Measurements from ENCODE around the gene MPPED2.

Gene MPPED2

GRCh38 chr11:30446520-30446919 is 139.6 kb downstream of the MPPED2 start:
- TF ChIP-seq, protein P1, sequence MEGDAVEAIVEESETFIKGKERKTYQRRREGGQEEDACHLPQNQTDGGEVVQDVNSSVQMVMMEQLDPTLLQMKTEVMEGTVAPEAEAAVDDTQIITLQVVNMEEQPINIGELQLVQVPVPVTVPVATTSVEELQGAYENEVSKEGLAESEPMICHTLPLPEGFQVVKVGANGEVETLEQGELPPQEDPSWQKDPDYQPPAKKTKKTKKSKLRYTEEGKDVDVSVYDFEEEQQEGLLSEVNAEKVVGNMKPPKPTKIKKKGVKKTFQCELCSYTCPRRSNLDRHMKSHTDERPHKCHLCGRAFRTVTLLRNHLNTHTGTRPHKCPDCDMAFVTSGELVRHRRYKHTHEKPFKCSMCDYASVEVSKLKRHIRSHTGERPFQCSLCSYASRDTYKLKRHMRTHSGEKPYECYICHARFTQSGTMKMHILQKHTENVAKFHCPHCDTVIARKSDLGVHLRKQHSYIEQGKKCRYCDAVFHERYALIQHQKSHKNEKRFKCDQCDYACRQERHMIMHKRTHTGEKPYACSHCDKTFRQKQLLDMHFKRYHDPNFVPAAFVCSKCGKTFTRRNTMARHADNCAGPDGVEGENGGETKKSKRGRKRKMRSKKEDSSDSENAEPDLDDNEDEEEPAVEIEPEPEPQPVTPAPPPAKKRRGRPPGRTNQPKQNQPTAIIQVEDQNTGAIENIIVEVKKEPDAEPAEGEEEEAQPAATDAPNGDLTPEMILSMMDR (IDR thresholded peaks at IDR 0.05; ENCODE audit: borderline replicate concordance, extremely low read depth, low read length, poor library complexity, severe bottlenecking) = no peak
- TF ChIP-seq EZH2 (IDR thresholded peaks at IDR 0.05; ENCODE audit: borderline replicate concordance, low read depth, low read length, severe bottlenecking) = no peak
- Histone ChIP-seq H3K4me1 (ENCODE audit: insufficient read depth, low read length) (no peaks in the 10 kb centered on the region), H3K27me3 (ENCODE audit: insufficient read depth, low read length, poor library complexity) (peaks cover 3% of the 10 kb centered on the region), H4K20me1 (ENCODE audit: insufficient read depth, low read length) (no peaks in the 10 kb centered on the region), H3K27ac (ENCODE audit: low read length) (no peak overlapping the region), H3K9ac (ENCODE audit: low read depth, low read length) (no peak overlapping the region), H3K9me3 (ENCODE audit: insufficient read depth, low read length, severe bottlenecking) (no peaks in the 10 kb centered on the region), H2AFZ (ENCODE audit: low read depth, low read length) (no peak overlapping the region), H3K4me3 (ENCODE audit: low read depth in 1 of 2, low read length in 2 of 2) (no peak overlapping the region), H3K36me3 (ENCODE audit: insufficient read depth, low read length) (no peaks in the 10 kb centered on the region), H3K4me2 (ENCODE audit: insufficient read depth, low read length) (no peak overlapping the region), H3K79me2 (ENCODE audit: insufficient read depth, low read length) (no peaks in the 10 kb centered on the region)
- ATAC-seq (ENCODE audit: insufficient read depth, low read depth) (no peak), DNase-seq (no peak)

- no peak overlapping the region for H2AFZ ChIP-seq (ENCODE audit: low read depth, low read length)
- DNase-seq (no peak), ATAC-seq (ENCODE audit: insufficient read depth, low read depth) (no peak)
- H3K27me3 ChIP-seq (ENCODE audit: insufficient read depth, low read length, poor library complexity) = peaks cover 3% of the 10 kb centered on the region
- no peaks in the 10 kb centered on the region for H3K36me3 ChIP-seq (ENCODE audit: insufficient read depth, low read length)
- H3K9me3 ChIP-seq (ENCODE audit: insufficient read depth, low read length, severe bottlenecking) = no peaks in the 10 kb centered on the region
- H3K4me2 ChIP-seq (ENCODE audit: insufficient read depth, low read length) = no peak overlapping the region
- no peak overlapping the region for H3K9ac ChIP-seq (ENCODE audit: low read depth, low read length)
- H3K4me1 ChIP-seq (ENCODE audit: insufficient read depth, low read length) = no peaks in the 10 kb centered on the region
- TF ChIP-seq, protein P1 (IDR thresholded peaks at IDR 0.05; ENCODE audit: borderline replicate concordance, extremely low read depth, low read length, poor library complexity, severe bottlenecking) = no peak
- no peak for TF ChIP-seq EZH2 (IDR thresholded peaks at IDR 0.05; ENCODE audit: borderline replicate concordance, low read depth, low read length, severe bottlenecking)
- H3K27ac ChIP-seq (ENCODE audit: low read length) = no peak overlapping the region
- no peak overlapping the region for H3K4me3 ChIP-seq (ENCODE audit: low read depth in 1 of 2, low read length in 2 of 2)
- no peaks in the 10 kb centered on the region for H3K79me2 ChIP-seq (ENCODE audit: insufficient read depth, low read length)
- H4K20me1 ChIP-seq (ENCODE audit: insufficient read depth, low read length) = no peaks in the 10 kb centered on the region
These were observed 141.1 kb downstream of the MPPED2 start for GRCh38 chr11:30445056-30445455.

GRCh38 chr11:30440510-30440909 is 145.6 kb downstream of the MPPED2 start:
- Histone ChIP-seq H3K9me3 (ENCODE audit: insufficient read depth, low read length, severe bottlenecking) (no peaks in the 10 kb centered on the region), H3K27me3 (ENCODE audit: insufficient read depth, low read length, poor library complexity) (no peaks in the 10 kb centered on the region), H3K9ac (ENCODE audit: low read depth, low read length) (no peak overlapping the region), H3K79me2 (ENCODE audit: insufficient read depth, low read length) (no peaks in the 10 kb centered on the region), H3K36me3 (ENCODE audit: insufficient read depth, low read length) (no peaks in the 10 kb centered on the region), H3K4me2 (ENCODE audit: insufficient read depth, low read length) (no peak overlapping the region), H3K4me1 (ENCODE audit: insufficient read depth, low read length) (no peaks in the 10 kb centered on the region), H4K20me1 (ENCODE audit: insufficient read depth, low read length) (no peaks in the 10 kb centered on the region), H2AFZ (ENCODE audit: low read depth, low read length) (no peak overlapping the region), H3K4me3 (ENCODE audit: low read depth in 1 of 2, low read length in 2 of 2) (no peak overlapping the region), H3K27ac (ENCODE audit: low read length) (no peak overlapping the region)
- DNase-seq (no peak), ATAC-seq (ENCODE audit: insufficient read depth, low read depth) (no peak)
- no peak for TF ChIP-seq EZH2 (IDR thresholded peaks at IDR 0.05; ENCODE audit: borderline replicate concordance, low read depth, low read length, severe bottlenecking)
- TF ChIP-seq, protein P1 (IDR thresholded peaks at IDR 0.05; ENCODE audit: borderline replicate concordance, extremely low read depth, low read length, poor library complexity, severe bottlenecking) = no peak

- no peaks in the 10 kb centered on the region for H3K27me3 ChIP-seq (ENCODE audit: insufficient read depth, low read length, poor library complexity)
- H3K36me3 ChIP-seq (ENCODE audit: insufficient read depth, low read length) = no peaks in the 10 kb centered on the region
- ATAC-seq (ENCODE audit: insufficient read depth, low read depth) = no peak
- no peak overlapping the region for H3K4me3 ChIP-seq (ENCODE audit: low read depth in 1 of 2, low read length in 2 of 2)
- H3K4me1 ChIP-seq (ENCODE audit: insufficient read depth, low read length) = no peaks in the 10 kb centered on the region
- H3K9me3 ChIP-seq (ENCODE audit: insufficient read depth, low read length, severe bottlenecking) = no peaks in the 10 kb centered on the region
- no peak overlapping the region for H3K9ac ChIP-seq (ENCODE audit: low read depth, low read length)
- no peak overlapping the region for H3K27ac ChIP-seq (ENCODE audit: low read length)
- H2AFZ ChIP-seq (ENCODE audit: low read depth, low read length) = no peak overlapping the region
- TF ChIP-seq, protein P1 (IDR thresholded peaks at IDR 0.05; ENCODE audit: borderline replicate concordance, extremely low read depth, low read length, poor library complexity, severe bottlenecking) = no peak
- TF ChIP-seq EZH2 (IDR thresholded peaks at IDR 0.05; ENCODE audit: borderline replicate concordance, low read depth, low read length, severe bottlenecking) = no peak
- no peaks in the 10 kb centered on the region for H3K79me2 ChIP-seq (ENCODE audit: insufficient read depth, low read length)
- no peaks in the 10 kb centered on the region for H4K20me1 ChIP-seq (ENCODE audit: insufficient read depth, low read length)
- no peak overlapping the region for H3K4me2 ChIP-seq (ENCODE audit: insufficient read depth, low read length)
- DNase-seq = no peak
These were observed 149.4 kb downstream of the MPPED2 start for GRCh38 chr11:30436801-30437200.

Data from DND-41 (cell line).